Caco-2 (cell line): ENCODE measurements around the gene IGFL4. TPM values are rescaled to one million over a fixed set of nuclear protein-coding genes. Genes with fewer than 3 reads are reported as not detected.

Source experiments
- BruUV-seq: library from RNA; stranded (reverse); fragments of 400-500 nt; replicated peaks from 2 replicates; lab custom pipeline; 2021; lab: Mats Ljungman, UMichigan
- CTCF ChIA-PET: fragments of 300-600 bp; sonication (Branson Sonifier 250); formaldehyde crosslinking; loops from one replicate; lab custom pipeline; 2022; ENCODE audit warnings: antibody characterized with exemption; lab: Charles Lee
- POLR2A ChIA-PET: fragments of 300-600 bp; sonication (Branson Sonifier 250); formaldehyde crosslinking; loops from one replicate; lab custom pipeline; 2022; ENCODE audit warnings: antibody characterized with exemption; lab: Charles Lee
- DNase-seq, 2 experiments: peaks; one replicate each; pipeline versions ENCODE4 v3.0.0 to v3.0.0-alpha.2; 2020 to 2022
- H3K27me3 ChIP-seq: replicated peaks from 2 replicates; pipeline ENCODE4 v1.6.0; 2011; ENCODE audit warnings: low read length; ENCODE audit not compliant: control insufficient read depth, insufficient read depth
- H3K36me3 ChIP-seq: 2 replicates; pipeline ENCODE4 v1.5.1; 2011; ENCODE audit warnings: low read length; ENCODE audit not compliant: control insufficient read depth, insufficient read depth
- H3K4me1 ChIP-seq: fragments of 250-450 bp; sonication (Bioruptor Pico); 2 replicates; pipeline ENCODE4 v1.5.1; 2020; ENCODE audit warnings: mild to moderate bottlenecking
- H3K4me3 ChIP-seq: 2 replicates; pipeline ENCODE4 v1.5.1; 2011; ENCODE audit warnings: low read depth, mild to moderate bottlenecking, control low read depth, low read length
- H3K9me3 ChIP-seq: fragments of 250-450 bp; sonication (Bioruptor Pico); 2 replicates; pipeline ENCODE4 v1.5.1; 2020; ENCODE audit warnings: mild to moderate bottlenecking, moderate library complexity
- H3K27ac Mint-ChIP-seq: one replicate; pipeline ENCODE4 v1.8.0; 2022; ENCODE audit warnings: mixed read lengths; ENCODE audit not compliant: unreplicated experiment
- H3K27me3 Mint-ChIP-seq: one replicate; pipeline ENCODE4 v1.8.0; 2022; ENCODE audit warnings: mixed read lengths; ENCODE audit not compliant: insufficient read depth, unreplicated experiment
- H3K36me3 Mint-ChIP-seq: one replicate; pipeline ENCODE4 v1.8.0; 2022; ENCODE audit warnings: mild to moderate bottlenecking, mixed read lengths; ENCODE audit not compliant: insufficient read depth, unreplicated experiment
- H3K4me1 Mint-ChIP-seq: one replicate; pipeline ENCODE4 v1.8.0; 2022; ENCODE audit warnings: low read depth, mixed read lengths; ENCODE audit not compliant: unreplicated experiment
- H3K4me3 Mint-ChIP-seq: one replicate; pipeline ENCODE4 v1.8.0; 2022; ENCODE audit warnings: mild to moderate bottlenecking, moderate library complexity, mixed read lengths; ENCODE audit not compliant: unreplicated experiment
- H3K9me3 Mint-ChIP-seq: one replicate; pipeline ENCODE4 v1.8.0; 2022; ENCODE audit warnings: mixed read lengths; ENCODE audit not compliant: unreplicated experiment
- CTCF ChIP-seq, 2 experiments: fragments of 200-600 bp in 1 of 2; IDR thresholded peaks; 1 replicate in 1 of 2; 2 replicates in 1 of 2; pipeline versions ENCODE4 v1.5.1 to v1.8.0; 2011 to 2022; ENCODE audit warnings: antibody characterized with exemption in 1 of 2, control low read depth in 1 of 2, inconsistent platforms in 1 of 2, low read depth in 1 of 2, low read length in 1 of 2, mild to moderate bottlenecking in 1 of 2, moderate library complexity in 1 of 2; ENCODE audit not compliant: insufficient read depth in 1 of 2, severe bottlenecking in 1 of 2, unreplicated experiment in 1 of 2
- intact Hi-C: fragments of 100-400 bp; cut with micrococcal nuclease; formaldehyde crosslinking; loops from one replicate; pipeline ENCODE4 v1.10.0; 2022; ENCODE audit not compliant: unreplicated experiment
- total RNA-seq: library from RNA; stranded (reverse); gene quantifications from 2 replicates; pipeline ENCODE4 v1.2.3, GENCODE V29; 2022

Gene IGFL4
- total RNA-seq, 1 experiment from 2014 or later = 4.4 TPM

- no TSS peak for BruUV-seq
These were observed 5.3 kb downstream of the IGFL4 start for GRCh38 chr19:46035546-46035945.

DNA sequence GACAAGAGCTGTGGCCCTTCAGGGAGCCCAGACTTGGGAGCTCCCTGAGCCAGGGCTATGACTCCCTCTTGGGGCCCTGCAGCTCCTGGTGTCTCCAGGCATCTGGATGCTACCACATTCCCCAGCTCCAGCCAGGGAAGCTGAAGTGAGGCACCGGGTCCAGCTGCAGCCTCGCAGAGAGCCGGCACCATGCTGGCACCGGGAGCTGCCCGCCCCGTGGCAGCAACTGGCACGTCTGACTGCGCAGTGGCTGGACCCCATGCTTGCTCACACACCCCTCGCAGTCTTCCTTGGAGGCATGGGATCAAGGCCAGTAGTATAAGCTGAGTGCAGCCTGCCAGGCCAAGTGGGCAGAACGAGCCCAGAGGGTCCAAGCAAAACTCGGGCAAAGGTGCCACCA is 7.4 kb downstream of the IGFL4 start:
- Histone ChIP-seq H3K9me3 (peaks cover 14% of the 10 kb centered on the region), H3K27me3 (no peaks in the 10 kb centered on the region), H3K4me1 (peaks cover 32% of the 10 kb centered on the region), H3K36me3 (no peaks in the 10 kb centered on the region), H3K4me3 (no peak overlapping the region)
- POLR2A ChIA-PET = no interaction called here
- Mint-ChIP-seq H3K27ac (no peak overlapping the region), H3K4me3 (no peak overlapping the region), H3K36me3 (no peaks in the 10 kb centered on the region), H3K27me3 (no peaks in the 10 kb centered on the region), H3K9me3 (peaks cover 9% of the 10 kb centered on the region), H3K4me1 (peaks cover 26% of the 10 kb centered on the region)
- CTCF ChIA-PET = interaction anchor here (3.6 kb wide), 1 partner anchor 44 kb away, joined by 17 read pairs; no protein-coding TSS in a partner anchor
- intact Hi-C loops = no loop called here
- no TSS peak for BruUV-seq
- TF ChIP-seq CTCF (IDR thresholded peaks at IDR 0.05; ENCODE audit: insufficient read depth in 1 of 2, low read depth in 1 of 2, low read length in 1 of 2, severe bottlenecking in 1 of 2, unreplicated experiment in 1 of 2) = no peak
- no peak for DNase-seq

More at GRCh38 chr19:46035546-46035945, 5.3 kb downstream of the IGFL4 start:
- no peak overlapping the region for H3K4me3 Mint-ChIP-seq
- H3K4me1 Mint-ChIP-seq = peaks cover 25% of the 10 kb centered on the region
- ChIA-PET POLR2A (no interaction called here), CTCF (no interaction called here)
- H3K27me3 Mint-ChIP-seq = no peaks in the 10 kb centered on the region
- peaks cover 9% of the 10 kb centered on the region for H3K9me3 Mint-ChIP-seq
- intact Hi-C loops = no loop called here
- DNase-seq = no peak
- Histone ChIP-seq H3K4me1 (peaks cover 29% of the 10 kb centered on the region), H3K9me3 (peaks cover 14% of the 10 kb centered on the region), H3K36me3 (no peaks in the 10 kb centered on the region), H3K27me3 (no peaks in the 10 kb centered on the region), H3K4me3 (no peak overlapping the region)
- no peak for TF ChIP-seq CTCF (IDR thresholded peaks at IDR 0.05; ENCODE audit: insufficient read depth in 1 of 2, low read depth in 1 of 2, low read length in 1 of 2, severe bottlenecking in 1 of 2, unreplicated experiment in 1 of 2)
- H3K27ac Mint-ChIP-seq = no peak overlapping the region
- H3K36me3 Mint-ChIP-seq = peaks cover 4% of the 10 kb centered on the region

DNA sequence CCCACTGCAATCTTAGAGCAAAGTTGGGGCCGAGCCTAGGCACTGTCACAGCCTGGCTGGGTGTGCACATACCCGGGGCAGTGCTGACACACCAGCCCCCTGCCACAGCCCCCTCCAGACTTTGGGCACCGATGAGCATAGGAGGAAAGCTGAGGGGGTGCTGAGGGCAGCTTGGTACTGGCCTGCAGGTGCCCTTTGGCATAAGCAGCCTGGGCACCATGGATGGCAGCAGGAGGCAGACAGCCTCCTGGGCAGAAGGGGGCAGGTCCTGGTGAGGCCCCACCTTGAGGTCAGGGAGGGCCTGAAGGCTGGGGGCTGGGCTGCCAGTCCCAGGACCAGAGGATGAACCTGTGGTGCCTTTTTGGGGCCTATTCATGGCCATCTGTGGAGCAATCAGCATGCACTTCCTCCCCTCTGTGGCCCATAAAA is 8.2 kb downstream of the IGFL4 start:
- intact Hi-C loops = no loop called here
- CTCF ChIA-PET = interaction anchor here (1.0 to 3.6 kb wide), 3 partner anchors 10 to 157 kb away, joined by 3 to 17 read pairs (median 3); no protein-coding TSS in a partner anchor
- no peak overlapping the region for H3K4me3 ChIP-seq
- H3K36me3 Mint-ChIP-seq = no peaks in the 10 kb centered on the region
- H3K27me3 Mint-ChIP-seq = no peaks in the 10 kb centered on the region
- peaks cover 26% of the 10 kb centered on the region for H3K4me1 Mint-ChIP-seq
- H3K9me3 Mint-ChIP-seq = peaks cover 9% of the 10 kb centered on the region
- TF ChIP-seq CTCF (IDR thresholded peaks at IDR 0.05; ENCODE audit: insufficient read depth in 1 of 2, low read depth in 1 of 2, low read length in 1 of 2, severe bottlenecking in 1 of 2, unreplicated experiment in 1 of 2) = no peak
- H3K27me3 ChIP-seq = no peaks in the 10 kb centered on the region
- H3K36me3 ChIP-seq = no peaks in the 10 kb centered on the region
- H3K9me3 ChIP-seq = peaks cover 14% of the 10 kb centered on the region
- DNase-seq = peak in 1 of 2 experiments; percentile 22
- H3K27ac Mint-ChIP-seq = no peak overlapping the region
- no peak overlapping the region for H3K4me3 Mint-ChIP-seq
- no TSS peak for BruUV-seq
- POLR2A ChIA-PET = no interaction called here
- peaks cover 32% of the 10 kb centered on the region for H3K4me1 ChIP-seq
